GM19395 (cell line): ENCODE data around the gene MAPK8.
"Not testable (repeated sequence)": the region's sequence is repeated elsewhere in the genome, so short reads cannot be mapped to it uniquely, and the experiment has no call there.

Experiments used
- ATAC-seq: cut with Tn5 transposase; IDR thresholded peaks from one replicate; pipeline ENCODE4 v1.9.1; 2021; ENCODE audit warnings: mild to moderate bottlenecking, moderate library complexity; ENCODE audit not compliant: unreplicated experiment

MAPK8 gene

DNA sequence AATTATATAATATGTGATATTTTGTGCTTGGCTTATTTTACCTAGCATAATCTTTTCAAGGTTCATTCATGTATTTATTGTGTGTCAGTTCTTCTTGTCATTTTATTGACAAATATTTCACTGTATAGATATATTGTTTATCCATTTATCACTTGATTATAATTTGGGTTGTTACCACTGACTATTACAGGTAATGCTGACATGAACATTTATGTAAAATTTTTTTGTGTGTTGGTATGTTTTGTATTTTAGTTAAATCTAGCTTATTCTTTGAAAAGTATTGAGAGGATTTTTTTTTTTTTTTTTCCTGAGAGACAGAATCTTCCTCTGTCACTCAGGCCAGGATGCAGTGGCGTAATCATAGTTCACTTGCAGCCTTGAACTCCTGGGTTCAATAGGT is 107.7 kb downstream of the MAPK8 start:
- ATAC-seq, result no peak

GRCh38 chr10:48414778-48415177 is 108.3 kb downstream of the MAPK8 start:
- ATAC-seq, result no peak

GRCh38 chr10:48416584-48417232 is 110.2 kb downstream of the MAPK8 start:
- no peak for ATAC-seq

DNA sequence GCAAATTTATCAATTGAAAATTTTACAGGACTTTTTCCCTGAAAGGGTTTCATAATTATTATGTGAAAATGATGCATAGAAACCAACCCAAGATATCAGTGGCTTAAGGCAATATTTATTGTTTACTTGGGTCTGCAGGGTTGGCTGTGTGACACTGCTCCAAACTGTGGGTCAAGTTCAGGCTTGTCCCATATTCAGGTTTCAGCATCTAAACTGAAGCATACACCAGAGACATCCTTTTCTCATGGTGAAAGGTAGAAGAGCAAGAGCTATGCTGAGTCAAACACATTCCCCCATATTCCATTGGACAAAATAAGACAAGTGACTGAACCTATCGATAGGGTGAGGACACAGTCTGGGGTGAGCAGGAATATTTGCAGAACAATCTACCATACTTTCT is 110.9 kb downstream of the MAPK8 start:
- no peak for ATAC-seq

DNA sequence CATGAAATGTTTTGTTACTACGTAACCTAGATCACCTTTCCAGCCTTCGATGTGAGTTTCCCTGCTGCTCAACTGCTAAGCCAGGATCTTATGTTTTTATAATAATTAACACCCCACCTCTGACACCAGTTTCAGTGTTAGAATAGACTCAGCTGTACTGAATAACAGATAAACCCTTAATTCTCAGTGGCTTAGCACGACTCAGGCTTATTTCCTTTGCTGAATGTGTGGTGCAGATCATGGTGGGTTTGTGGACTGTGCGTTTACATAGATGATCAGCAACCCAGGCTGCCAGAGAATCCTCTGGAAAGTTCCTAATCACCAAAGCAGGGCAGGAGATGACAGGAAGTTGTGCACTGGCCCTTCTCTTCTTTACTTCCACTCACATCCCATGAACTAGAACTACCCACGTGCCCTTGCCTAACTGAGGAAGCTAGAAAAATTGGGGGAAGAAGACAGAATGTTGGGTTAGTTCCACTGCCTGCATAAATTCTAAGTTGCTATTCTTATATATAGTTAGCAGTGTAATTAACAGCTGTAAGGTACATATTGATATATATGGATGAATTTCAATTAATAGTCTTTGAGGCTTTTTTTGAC is 111.8 kb downstream of the MAPK8 start:
- ATAC-seq, result no peak

DNA sequence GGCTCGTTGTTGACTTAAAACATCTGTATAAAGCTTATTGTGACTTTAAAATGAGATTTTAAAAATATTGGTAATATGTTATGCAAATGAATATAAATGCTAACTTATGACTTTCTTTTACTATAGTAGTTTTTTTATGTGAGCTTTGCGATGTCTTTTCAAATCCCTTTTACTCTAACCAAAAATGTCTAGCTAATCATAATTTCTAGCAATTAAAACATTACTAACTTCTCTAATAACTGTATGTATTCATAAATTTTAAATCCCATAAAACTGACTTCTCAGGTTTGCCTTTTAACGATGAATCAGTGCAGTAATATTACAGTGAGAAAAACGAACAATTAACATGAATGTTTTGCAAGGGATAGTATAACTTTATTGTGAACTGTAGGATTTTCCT is 113.2 kb downstream of the MAPK8 start:
- no peak for ATAC-seq

DNA sequence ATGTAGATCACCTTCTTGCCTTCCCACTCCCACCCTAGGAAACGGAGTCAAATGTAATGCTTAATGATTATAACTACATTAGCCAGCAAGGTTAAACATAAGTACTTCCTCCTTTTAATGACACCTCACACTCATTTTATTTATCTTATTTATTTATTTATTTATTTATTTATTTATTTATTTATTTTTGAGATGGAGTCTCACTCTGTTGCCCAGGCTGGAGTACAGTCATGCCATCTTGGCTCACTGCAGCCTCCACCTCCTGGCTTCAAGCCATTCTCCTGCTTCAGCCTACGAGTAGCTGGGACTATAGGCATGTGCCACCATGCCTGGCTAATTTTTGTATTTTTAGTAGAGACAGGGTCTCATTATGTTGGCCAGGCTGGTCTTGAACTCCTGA is 115.4 kb downstream of the MAPK8 start:
- ATAC-seq, result not testable (repeated sequence)

- no peak for ATAC-seq
These were observed 117.4 kb downstream of the MAPK8 start for GRCh38 chr10:48423884-48424283.

GRCh38 chr10:48428896-48429295 is 122.4 kb downstream of the MAPK8 start:
- no peak for ATAC-seq

GRCh38 chr10:48429309-48429708 is 122.8 kb downstream of the MAPK8 start:
- ATAC-seq, result no peak

GRCh38 chr10:48430402-48430993 is 124.0 kb downstream of the MAPK8 start:
- no peak for ATAC-seq

GRCh38 chr10:48431871-48432270 is 125.4 kb downstream of the MAPK8 start:
- no peak for ATAC-seq

DNA sequence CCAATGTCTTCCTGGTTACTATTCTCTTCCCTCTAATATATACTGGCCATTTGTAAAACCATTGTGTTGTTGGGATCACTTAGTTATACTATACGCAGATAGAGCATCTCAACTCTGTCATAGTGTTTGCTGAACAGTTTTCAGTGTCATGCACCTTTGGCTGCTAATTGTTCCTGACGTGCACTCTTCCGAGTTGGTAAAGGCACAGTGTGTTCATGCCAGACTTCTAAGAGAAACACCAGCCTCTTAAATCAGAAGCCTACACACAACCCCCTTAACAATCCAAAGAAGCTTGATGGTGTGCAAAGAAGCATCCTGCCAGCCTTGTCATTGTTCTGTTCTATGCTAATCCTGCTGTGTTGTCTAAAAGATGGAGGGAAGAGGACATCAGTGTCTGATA is 131.1 kb downstream of the MAPK8 start:
- ATAC-seq, result no peak

GRCh38 chr10:48439031-48439430 is 132.6 kb downstream of the MAPK8 start:
- no peak for ATAC-seq

GRCh38 chr10:48439581-48440041 is 133.1 kb downstream of the MAPK8 start:
- ATAC-seq, result no peak

- ATAC-seq, result no peak
These were observed 134.3 kb downstream of the MAPK8 start for GRCh38 chr10:48440771-48441170.

- ATAC-seq, result no peak
These were observed 135.8 kb downstream of the MAPK8 start for GRCh38 chr10:48442090-48442808.

DNA sequence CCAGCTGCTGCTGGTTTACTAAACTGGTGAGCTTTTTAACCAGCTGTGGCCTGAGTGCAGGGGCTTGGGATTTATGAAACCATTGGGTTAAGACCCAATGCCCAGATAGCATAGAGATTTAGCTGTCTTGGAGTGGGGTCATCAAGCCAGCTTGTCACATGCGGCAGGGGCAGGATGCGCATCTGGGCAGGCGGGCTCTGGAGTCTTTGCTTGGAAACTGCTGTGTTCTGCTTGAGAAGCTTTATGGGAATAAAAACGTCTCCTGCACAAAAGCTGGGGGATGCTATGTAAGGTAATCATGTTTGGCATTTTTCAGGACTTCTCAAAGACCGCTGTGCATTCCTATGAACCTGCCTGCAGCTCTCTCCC is 136.3 kb downstream of the MAPK8 start:
- no peak for ATAC-seq

DNA sequence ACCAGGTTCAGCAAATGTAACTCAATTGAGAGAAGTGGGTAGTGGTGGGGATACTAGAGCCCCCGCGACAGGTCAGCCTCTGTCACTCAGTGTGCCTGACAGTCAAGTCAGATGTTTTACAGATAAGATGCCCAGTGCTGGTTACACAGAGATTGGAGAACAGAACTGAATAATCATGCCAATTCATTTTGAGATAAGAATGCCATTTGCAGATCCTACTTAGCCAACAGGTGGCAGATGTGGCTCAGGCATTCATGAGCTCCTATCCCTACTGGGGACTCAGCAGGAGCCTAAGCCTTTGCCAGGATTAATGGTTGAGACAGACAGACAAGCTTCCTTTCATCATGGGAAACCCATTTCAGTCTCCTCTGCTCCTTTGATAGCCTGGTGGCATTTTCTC is 137.8 kb downstream of the MAPK8 start:
- no peak for ATAC-seq

DNA sequence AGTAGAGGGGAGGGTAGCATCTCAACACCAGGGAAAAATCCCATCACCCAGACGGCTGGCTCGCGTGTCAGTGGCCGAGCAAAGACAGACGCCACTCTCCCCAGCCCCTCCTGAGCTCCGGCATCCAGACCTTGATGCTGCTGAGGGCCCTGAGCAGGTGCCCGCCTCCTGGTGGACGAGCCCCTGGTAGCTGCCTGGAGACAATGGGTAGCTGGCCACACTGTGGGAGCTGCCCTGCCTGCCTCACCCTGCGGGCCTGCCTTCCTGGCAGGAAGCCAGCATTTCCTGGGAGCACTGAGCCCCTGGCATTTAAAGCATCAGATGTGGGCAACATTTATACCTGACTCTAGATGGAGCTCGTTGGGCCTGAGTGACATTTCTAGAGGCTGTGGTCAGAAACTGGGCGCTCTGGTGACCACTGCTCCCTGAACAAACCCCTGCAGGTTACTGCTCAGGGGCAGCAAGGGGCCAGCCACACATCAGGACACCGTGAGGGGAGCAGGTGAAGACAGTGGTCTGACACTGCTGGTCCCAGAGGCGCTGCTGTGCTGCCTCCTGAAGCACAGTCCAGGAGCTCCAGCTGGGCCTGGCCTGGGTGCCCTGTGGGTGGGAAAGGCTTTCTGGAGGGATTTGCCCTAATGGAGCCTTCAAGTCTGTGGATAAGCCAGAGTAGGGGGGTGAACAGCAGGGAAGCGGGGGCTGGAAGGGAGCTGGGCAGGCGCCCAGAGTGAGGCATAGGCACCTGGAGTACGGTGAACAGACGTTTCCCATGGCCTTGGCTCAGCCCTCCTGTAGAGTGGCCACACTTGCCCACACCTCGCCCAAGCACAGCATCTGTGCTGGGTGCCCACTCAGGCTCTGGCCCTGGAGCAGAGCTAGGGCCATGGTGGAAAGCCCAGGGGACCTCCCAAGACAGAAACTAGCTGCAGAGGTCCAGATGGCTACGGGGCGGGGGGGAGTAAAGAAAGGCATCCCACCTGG is 138.7 kb downstream of the MAPK8 start:
- ATAC-seq, result no peak

GRCh38 chr10:48445932-48446331 is 139.5 kb downstream of the MAPK8 start:
- ATAC-seq, result no peak
